Effector memory CD4-positive, alpha-beta T cell (primary cell): ENCODE results near the gene OR2T29.
"Not testable (repeated sequence)": the region's sequence is repeated elsewhere in the genome, so short reads cannot be mapped to it uniquely, and the experiment has no call there.

Experiments used
- DNase-seq, 3 donors: peaks; one replicate each; pipeline ENCODE4 v3.0.0-alpha.2; 2020
- H3K27ac ChIP-seq: 2 replicates; pipeline ENCODE4 v1.7.0; 2013; ENCODE audit warnings: mild to moderate bottlenecking, low read length, moderate library complexity; ENCODE audit not compliant: insufficient read depth, poor library complexity, severe bottlenecking
- H3K27me3 ChIP-seq: replicated peaks from 2 replicates; pipeline ENCODE4 v1.7.0; 2013; ENCODE audit warnings: mild to moderate bottlenecking, low read length; ENCODE audit not compliant: insufficient read depth, control insufficient read depth, poor library complexity, severe bottlenecking
- H3K36me3 ChIP-seq: 2 replicates; pipeline ENCODE4 v1.7.0; 2013; ENCODE audit warnings: mild to moderate bottlenecking, low read length, moderate library complexity; ENCODE audit not compliant: control insufficient read depth, insufficient read depth
- H3K4me1 ChIP-seq: 2 replicates; pipeline ENCODE4 v1.7.0; 2013; ENCODE audit warnings: low read length, mild to moderate bottlenecking; ENCODE audit not compliant: control insufficient read depth, insufficient read depth, poor library complexity, severe bottlenecking
- H3K4me3 ChIP-seq: 2 replicates; pipeline ENCODE4 v1.7.0; 2013; ENCODE audit warnings: low read length, low read depth, mild to moderate bottlenecking; ENCODE audit not compliant: insufficient read depth, poor library complexity, severe bottlenecking
- H3K9me3 ChIP-seq: 2 replicates; pipeline ENCODE4 v1.7.0; 2013; ENCODE audit warnings: mild to moderate bottlenecking, low read length, moderate library complexity; ENCODE audit not compliant: control insufficient read depth

Gene OR2T29

DNA sequence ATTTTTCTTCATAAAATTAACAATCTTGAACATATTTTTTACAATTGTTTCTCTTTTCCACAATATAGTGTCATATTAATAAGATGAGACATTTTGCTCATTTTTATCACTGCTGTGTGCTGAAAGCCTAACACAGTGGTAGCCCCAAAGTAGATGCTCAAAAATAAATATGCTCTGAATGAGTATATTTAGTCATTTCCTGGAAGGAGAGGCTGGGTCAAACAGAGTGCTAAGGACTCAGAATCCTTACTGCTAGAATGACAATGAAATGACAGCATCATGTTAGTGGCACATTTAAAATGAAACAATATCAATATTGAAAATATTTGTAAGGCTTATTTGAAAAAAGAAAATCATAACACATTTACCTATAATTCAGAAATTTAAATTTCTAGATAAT is 25.1 kb downstream of the OR2T29 start:
- not testable (repeated sequence) for H3K9me3 ChIP-seq, H3K4me1 ChIP-seq, H3K27ac ChIP-seq, H3K4me3 ChIP-seq, H3K27me3 ChIP-seq, H3K36me3 ChIP-seq, DNase-seq

DNA sequence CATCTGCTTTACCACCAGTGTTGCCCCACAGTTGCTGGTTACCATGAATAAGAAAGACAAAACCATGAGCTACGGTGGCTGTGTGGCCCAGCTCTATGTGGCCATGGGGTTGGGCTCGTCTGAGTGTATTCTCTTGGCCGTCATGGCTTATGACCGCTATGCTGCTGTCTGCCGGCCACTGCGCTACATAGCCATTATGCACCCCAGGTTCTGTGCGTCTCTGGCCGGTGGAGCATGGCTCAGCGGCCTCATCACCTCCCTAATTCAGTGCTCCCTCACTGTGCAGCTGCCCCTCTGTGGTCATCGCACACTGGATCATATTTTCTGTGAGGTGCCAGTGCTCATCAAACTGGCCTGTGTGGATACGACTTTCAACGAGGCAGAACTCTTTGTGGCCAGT is 40.7 kb downstream of the OR2T29 start:
- Histone ChIP-seq H3K9me3 (no peaks in the 10 kb centered on the region), H3K4me1 (no peaks in the 10 kb centered on the region)

DNA sequence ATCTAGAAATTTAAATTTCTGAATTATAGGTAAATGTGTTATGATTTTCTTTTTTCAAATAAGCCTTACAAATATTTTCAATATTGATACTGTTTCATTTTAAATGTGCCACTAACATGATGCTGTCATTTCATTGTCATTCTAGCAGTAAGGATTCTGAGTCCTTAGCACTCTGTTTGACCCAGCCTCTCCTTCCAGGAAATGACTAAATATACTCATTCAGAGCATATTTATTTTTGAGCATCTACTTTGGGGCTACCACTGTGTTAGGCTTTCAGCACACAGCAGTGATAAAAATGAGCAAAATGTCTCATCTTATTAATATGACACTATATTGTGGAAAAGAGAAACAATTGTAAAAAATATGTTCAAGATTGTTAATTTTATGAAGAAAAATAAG is 52.4 kb downstream of the OR2T29 start:
- not testable (repeated sequence) for H3K4me1 ChIP-seq, H3K9me3 ChIP-seq, DNase-seq, H3K27ac ChIP-seq, H3K4me3 ChIP-seq, H3K27me3 ChIP-seq, H3K36me3 ChIP-seq

More for the DNA sequence above, 40.7 kb downstream of the OR2T29 start:
- DNase-seq: no peak
- Histone ChIP-seq H3K27ac (no peak overlapping the region), H3K4me3 (no peak overlapping the region), H3K27me3 (no peaks in the 10 kb centered on the region), H3K36me3 (no peaks in the 10 kb centered on the region)

DNA sequence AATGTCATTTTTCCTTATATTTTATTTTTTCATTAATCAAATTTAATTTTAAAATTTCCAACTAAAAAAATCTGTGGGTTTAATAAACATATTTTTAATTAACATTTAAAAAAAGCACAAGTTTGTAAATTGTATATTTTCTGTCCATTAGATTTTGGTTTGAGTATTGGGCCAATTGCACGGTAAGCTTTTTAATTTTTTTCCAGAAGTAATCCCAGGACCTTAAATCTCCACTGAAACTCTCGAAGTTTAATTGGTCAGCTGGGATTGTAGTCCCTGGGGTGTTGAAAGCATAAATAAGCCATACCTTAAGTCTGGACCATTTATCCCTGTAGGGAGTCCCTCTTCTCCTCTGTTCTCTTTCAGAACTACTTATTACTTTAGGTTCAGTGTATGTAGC is 54.8 kb downstream of the OR2T29 start, which contains the start of gene OR2G6:
OR2G6 (plus strand) TSS at position 301 of the 400 bp plus-strand sequence. CDS start 13,574 bp downstream, outside the sequence.
- not testable (repeated sequence) for H3K36me3 ChIP-seq, H3K4me1 ChIP-seq, DNase-seq, H3K4me3 ChIP-seq, H3K27ac ChIP-seq, H3K27me3 ChIP-seq, H3K9me3 ChIP-seq
